Ovary (tissue), 9 donors: ENCODE results near the gene SACM1L. TPM values are rescaled to one million over a fixed set of nuclear protein-coding genes. Genes with fewer than 3 reads are reported as not detected.
"Not testable (repeated sequence)": the region's sequence is repeated elsewhere in the genome, so short reads cannot be mapped to it uniquely, and the experiment has no call there.

Experiments used
- DNase-seq, 5 donors: peaks; one replicate each; pipeline ENCODE4 v3.0.0-alpha.2; 2019 to 2020
- H3K27ac ChIP-seq, 2 donors: fragments of 200-600 bp; one replicate each; pipeline versions ENCODE4 v1.5.1 to v1.8.0; 2019 to 2022
- H3K27me3 ChIP-seq: fragments of 200-600 bp; one replicate; pipeline ENCODE4 v1.8.0; 2022
- H3K36me3 ChIP-seq: fragments of 200-600 bp; sonication (generic); one replicate; pipeline ENCODE4 v1.5.1; 2019
- H3K4me1 ChIP-seq: one replicate; pipeline ENCODE4 v1.8.1; 2013; ENCODE audit warnings: mild to moderate bottlenecking, moderate library complexity; ENCODE audit not compliant: insufficient read depth
- H3K4me3 ChIP-seq: fragments of 200-600 bp; sonication (generic); one replicate; pipeline ENCODE4 v1.5.1; 2017
- H3K9me3 ChIP-seq, 2 donors: fragments of 200-600 bp in 1 of 2; sonication (generic) in 1 of 2; one replicate each; pipeline versions ENCODE4 v1.5.1 to v1.8.1; 2013 to 2019; ENCODE audit warnings: mild to moderate bottlenecking in 1 of 2, moderate library complexity in 1 of 2
- CTCF ChIP-seq, 3 donors: fragments of 450-650 bp in 2 of 3; fragments of 200-600 bp in 1 of 3; IDR thresholded peaks; one replicate each; pipeline versions ENCODE4 v1.5.1 to v1.8.0; 2016 to 2022; ENCODE audit warnings: antibody characterized with exemption in 3 of 3, mild to moderate bottlenecking in 1 of 3
- EP300 ChIP-seq: sonication (generic); formaldehyde crosslinking; IDR thresholded peaks from one replicate; pipeline ENCODE4 v1.6.1; 2017; ENCODE audit warnings: antibody characterized with exemption
- POLR2A ChIP-seq: fragments of 450-650 bp; IDR thresholded peaks from one replicate; pipeline ENCODE4 v1.6.1; 2017; ENCODE audit warnings: antibody characterized with exemption, mild to moderate bottlenecking, moderate library complexity
- WGBS, 3 donors: extraction: QIAGEN DNeasy Blood & Tissue Kit in 1 of 3; methylation state at CpG; one replicate each; pipeline versions ENCODE4 v1.1.5 to v1.1.7; 2013 to 2017; 5-methylcytosine and 5-hydroxymethylcytosine counted together
- intact Hi-C, 4 donors: fragments of 100-400 bp; cut with DNase I; formaldehyde crosslinking; loops; one replicate each; pipeline versions ENCODE4 v1.11.0 to v1.15.1; 2022 to 2023
- polyA plus RNA-seq, 2 donors: library from polyadenylated mRNA; stranded (reverse); fragments of 200-250 nt in 1 of 2; fragments of 350-450 nt in 1 of 2; fragmentation: Illumina TruSeq in 1 of 2; extraction: RNeasy Lipid Tissue Mini Kit (QIAGEN cat#74804) in 1 of 2; gene quantifications; one replicate each; pipeline ENCODE4 v1.2.3, GENCODE V29; 2013 to 2014
- total RNA-seq, 7 donors: library from RNA; depleted of rRNA in 2 of 7; stranded (reverse); fragments of >200 nt in 2 of 7; fragmentation: NEBNext Ultra II Directional in 3 of 7; extraction: Animal tissue kit (Norgen Biotek cat#: 25700) in 3 of 7; gene quantifications; one replicate each; pipeline versions ENCODE4 v1.1.0 to v1.2.4, GENCODE V29; 2016 to 2023
- donor health status: DM: no; HTN: no; CAD: no; lungs with moderate emphysema.
- donor health status: DM: no; HTN: no; CAD: no.
- donor health status: Bipolar disorder and iron deficiency.
- donor health status: DM: yes; HTN: yes; CAD: no.
- donor health status: DM: no; HTN: no; CAD: no.
- donor health status: DM: yes; HTN: yes; CAD: no.

Gene SACM1L
- total and polyA plus RNA-seq, 9 donors: 19.0 to 47.3 (median 32.1) TPM

GRCh38 chr3:45748068-45748467, 58.9 kb downstream of the SACM1L start:
- H3K27me3 ChIP-seq: no peaks in the 10 kb centered on the region
- no peak for DNase-seq
- TF ChIP-seq POLR2A (no peak), CTCF (IDR thresholded peaks at IDR 0.05) (no peak), EP300 (no peak)
- H3K9me3 ChIP-seq: no peaks in the 10 kb centered on the region
- no peak overlapping the region for H3K27ac ChIP-seq
- 76 to 92% (median 86%) methylated on average over 7 to 8 of the region's 8 CpGs for WGBS, 3 donors
- no peaks in the 10 kb centered on the region for H3K4me1 ChIP-seq
- no peak overlapping the region for H3K4me3 ChIP-seq
- no peaks in the 10 kb centered on the region for H3K36me3 ChIP-seq
- intact Hi-C loops: no loop called here

- DNase-seq, H3K4me1 ChIP-seq, H3K27ac ChIP-seq, H3K4me3 ChIP-seq, H3K9me3 ChIP-seq, H3K36me3 ChIP-seq, intact Hi-C loops, H3K27me3 ChIP-seq: not testable (repeated sequence)
- 78 to 83% (median 81%) methylated on average over 4 of the region's 4 CpGs for WGBS, 3 donors
Measured at GRCh38 chr3:45749036-45749600, 59.9 kb downstream of the SACM1L start.

- 69 to 75% (median 72%) methylated on average over 4 of the region's 4 CpGs for WGBS, 3 donors
- H3K9me3 ChIP-seq: no peaks in the 10 kb centered on the region
- TF ChIP-seq CTCF (IDR thresholded peaks at IDR 0.05) (no peak), POLR2A (no peak), EP300 (no peak)
- no peaks in the 10 kb centered on the region for H3K4me1 ChIP-seq
- no peaks in the 10 kb centered on the region for H3K36me3 ChIP-seq
- intact Hi-C loops: no loop called here
- no peak overlapping the region for H3K4me3 ChIP-seq
- no peak overlapping the region for H3K27ac ChIP-seq
- H3K27me3 ChIP-seq: no peaks in the 10 kb centered on the region
- no peak for DNase-seq
Measured at GRCh38 chr3:45749880-45750279, 60.7 kb downstream of the SACM1L start.

GRCh38 chr3:45751537-45752242, 62.5 kb downstream of the SACM1L start:
- H3K4me1 ChIP-seq: no peaks in the 10 kb centered on the region
- 88 to 90% (median 88%) methylated on average over 7 of the region's 7 CpGs for WGBS, 3 donors
- no peak overlapping the region for H3K27ac ChIP-seq
- no peaks in the 10 kb centered on the region for H3K36me3 ChIP-seq
- TF ChIP-seq EP300 (no peak), POLR2A (no peak), CTCF (IDR thresholded peaks at IDR 0.05) (no peak)
- intact Hi-C loops: no loop called here
- H3K4me3 ChIP-seq: no peak overlapping the region
- H3K27me3 ChIP-seq: no peaks in the 10 kb centered on the region
- no peak for DNase-seq
- no peaks in the 10 kb centered on the region for H3K9me3 ChIP-seq

- Histone ChIP-seq H3K4me3 (no peak overlapping the region), H3K9me3 (no peaks in the 10 kb centered on the region), H3K27ac (no peak overlapping the region), H3K27me3 (no peaks in the 10 kb centered on the region), H3K36me3 (no peaks in the 10 kb centered on the region), H3K4me1 (no peaks in the 10 kb centered on the region)
- no peak for DNase-seq
- WGBS, 3 donors: 88 to 95% (median 93%) methylated on average over 3 of the region's 3 CpGs
- no peak for TF ChIP-seq POLR2A
- no peak for TF ChIP-seq EP300
- no peak for TF ChIP-seq CTCF (IDR thresholded peaks at IDR 0.05)
- intact Hi-C loops: no loop called here
Measured at GRCh38 chr3:45753095-45753494, 63.9 kb downstream of the SACM1L start.
